HEK293 (cell line): ENCODE data around the gene PRKG1.
"Not testable (repeated sequence)": the region's sequence is repeated elsewhere in the genome, so short reads cannot be mapped to it uniquely, and the experiment has no call there.

Experiments used
- CTCF ChIA-PET: fragments of 350-600 bp; formaldehyde crosslinking; extraction: SDS; loops from one replicate; lab custom pipeline; 2021; ENCODE audit warnings: antibody characterized with exemption; lab: Yijun Ruan, JAX
- POLR2A ChIA-PET: fragments of 300-600 bp; formaldehyde crosslinking; extraction: SDS; loops from one replicate; lab custom pipeline; 2020; ENCODE audit warnings: antibody characterized with exemption, inconsistent platforms; lab: Yijun Ruan, JAX
- H3K27ac ChIP-seq: fragments of 200-500 bp; sonication (Bioruptor generic); 2 replicates; pipeline ENCODE4 v1.5.1; 2014; ENCODE audit warnings: low read depth, low read length, control low read depth, inconsistent platforms; ENCODE audit errors: extremely low read depth
- H3K36me3 ChIP-seq, 2 experiments: fragments of 200-500 bp in 1 of 2; sonication (Bioruptor generic) in 1 of 2; 1 replicate in 1 of 2; 2 replicates in 1 of 2; pipeline ENCODE4 v1.5.1; 2014 to 2017; ENCODE audit warnings: inconsistent platforms in 2 of 2, low read length in 2 of 2; ENCODE audit not compliant: control insufficient read depth in 2 of 2, insufficient read depth in 1 of 2
- H3K4me1 ChIP-seq: fragments of 200-500 bp; sonication (Bioruptor generic); 2 replicates; pipeline ENCODE4 v1.5.1; 2014; ENCODE audit warnings: mild to moderate bottlenecking, low read length, inconsistent platforms; ENCODE audit not compliant: control insufficient read depth, insufficient read depth
- H3K4me3 ChIP-seq: 2 replicates; pipeline ENCODE4 v1.5.1; 2011; ENCODE audit warnings: low read depth, mild to moderate bottlenecking, control low read depth, low read length, moderate library complexity
- H3K9me3 ChIP-seq: fragments of 200-500 bp; sonication (Bioruptor generic); 2 replicates; pipeline ENCODE4 v1.5.1; 2014; ENCODE audit warnings: low read depth, low read length, inconsistent platforms; ENCODE audit not compliant: control insufficient read depth, insufficient read depth
- SP7 ChIP-seq: fragments of 450-650 bp; formaldehyde crosslinking; IDR thresholded peaks from 2 replicates; pipeline ENCODE4 v1.5.1; 2016; ENCODE audit warnings: missing biosample characterization, missing genetic modification characterization
- ZBTB48 ChIP-seq: fragments of 450-650 bp; formaldehyde crosslinking; IDR thresholded peaks from 2 replicates; pipeline ENCODE4 v1.5.1; 2016; ENCODE audit warnings: missing biosample characterization, missing genetic modification characterization
- ZBTB7A ChIP-seq: fragments of 450-650 bp; formaldehyde crosslinking; IDR thresholded peaks from 2 replicates; pipeline ENCODE4 v1.5.1; 2016; ENCODE audit warnings: low read depth, missing biosample characterization, missing genetic modification characterization
- ZFHX2 ChIP-seq: fragments of 450-650 bp; formaldehyde crosslinking; conservative IDR thresholded peaks from 2 replicates; pipeline ENCODE4 v1.5.1; 2016; ENCODE audit warnings: missing biosample characterization, missing genetic modification characterization
- ZNF10 ChIP-seq: fragments of 450-650 bp; formaldehyde crosslinking; IDR thresholded peaks from 2 replicates; pipeline ENCODE4 v1.5.1; 2017; ENCODE audit warnings: missing biosample characterization, missing genetic modification characterization
- ZNF112 ChIP-seq: fragments of 450-650 bp; formaldehyde crosslinking; IDR thresholded peaks from 2 replicates; pipeline ENCODE4 v1.5.0; 2017; ENCODE audit warnings: missing biosample characterization, missing genetic modification characterization
- ZNF23 ChIP-seq: fragments of 450-650 bp; formaldehyde crosslinking; IDR thresholded peaks from 2 replicates; pipeline ENCODE4 v1.5.1; 2016; ENCODE audit warnings: missing biosample characterization, missing genetic modification characterization, borderline replicate concordance
- ZNF37A ChIP-seq: fragments of 450-650 bp; IDR thresholded peaks from 2 replicates; pipeline ENCODE4 v1.5.1; 2018; ENCODE audit warnings: missing biosample characterization, missing genetic modification characterization
- ZNF530 ChIP-seq: fragments of 450-650 bp; formaldehyde crosslinking; IDR thresholded peaks from 2 replicates; pipeline ENCODE4 v1.5.1; 2016; ENCODE audit warnings: low read depth, missing biosample characterization, missing genetic modification characterization
- ZNF707 ChIP-seq: fragments of 450-650 bp; formaldehyde crosslinking; IDR thresholded peaks from 2 replicates; pipeline ENCODE4 v1.5.1; 2016; ENCODE audit warnings: missing biosample characterization, missing genetic modification characterization
- ZNF768 ChIP-seq: fragments of 450-650 bp; formaldehyde crosslinking; IDR thresholded peaks from 2 replicates; pipeline ENCODE4 v1.5.1; 2018; ENCODE audit warnings: missing biosample characterization, mild to moderate bottlenecking, missing genetic modification characterization
- TF ChIP-seq, protein P1 (sequence below): fragments of 450-650 bp; formaldehyde crosslinking; IDR thresholded peaks from 2 replicates; pipeline ENCODE4 v1.5.1; 2016; ENCODE audit warnings: missing biosample characterization, missing genetic modification characterization
- TF ChIP-seq, protein P2 (sequence below): fragments of 450-650 bp; formaldehyde crosslinking; IDR thresholded peaks from 2 replicates; pipeline ENCODE4 v1.5.1; 2017; ENCODE audit warnings: missing biosample characterization, missing genetic modification characterization
- TF ChIP-seq, protein P3 (sequence below): fragments of 450-650 bp; formaldehyde crosslinking; IDR thresholded peaks from 2 replicates; pipeline ENCODE4 v1.5.1; 2016; ENCODE audit warnings: missing biosample characterization, missing genetic modification characterization
- TF ChIP-seq, protein P4 (sequence below): fragments of 450-650 bp; formaldehyde crosslinking; IDR thresholded peaks from 2 replicates; pipeline ENCODE4 v1.5.1; 2016; ENCODE audit warnings: missing biosample characterization, missing genetic modification characterization
- TF ChIP-seq, protein P5 (sequence below): fragments of 450-650 bp; formaldehyde crosslinking; optimal IDR thresholded peaks from 2 replicates; pipeline ENCODE3; 2016; ENCODE audit warnings: missing biosample characterization, mild to moderate bottlenecking, missing genetic modification characterization
- TF ChIP-seq, protein P6 (sequence below): fragments of 450-650 bp; formaldehyde crosslinking; IDR thresholded peaks from 2 replicates; pipeline ENCODE4 v1.5.0; 2017; ENCODE audit warnings: missing biosample characterization, missing genetic modification characterization, borderline replicate concordance

The PRKG1 gene

DNA sequence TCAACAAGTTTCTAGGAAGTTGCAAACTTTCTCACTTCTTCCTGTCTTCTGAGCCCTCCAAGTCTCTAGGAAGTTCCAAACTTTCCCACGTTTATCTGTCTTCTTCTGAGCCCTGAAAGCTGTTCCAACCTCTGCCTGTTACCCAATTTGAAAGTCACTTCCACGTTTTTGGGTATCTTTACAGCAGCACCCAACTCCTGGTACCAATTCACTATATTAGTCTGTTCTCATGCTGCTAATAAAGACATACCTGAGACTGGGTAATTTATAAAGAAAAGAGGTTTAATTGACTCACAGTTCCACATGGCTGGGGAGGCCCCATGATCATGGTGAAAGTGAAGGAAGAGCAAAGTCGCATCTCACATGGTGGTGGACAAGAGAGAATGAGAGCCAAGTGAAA is 381.5 kb downstream of the PRKG1 start:
- H3K36me3 ChIP-seq, POLR2A ChIA-PET: not testable (repeated sequence)
- CTCF ChIA-PET: interaction anchor here (0.6 kb wide), 1 partner anchor 479 kb away, joined by 4 read pairs; no protein-coding TSS in a partner anchor

DNA sequence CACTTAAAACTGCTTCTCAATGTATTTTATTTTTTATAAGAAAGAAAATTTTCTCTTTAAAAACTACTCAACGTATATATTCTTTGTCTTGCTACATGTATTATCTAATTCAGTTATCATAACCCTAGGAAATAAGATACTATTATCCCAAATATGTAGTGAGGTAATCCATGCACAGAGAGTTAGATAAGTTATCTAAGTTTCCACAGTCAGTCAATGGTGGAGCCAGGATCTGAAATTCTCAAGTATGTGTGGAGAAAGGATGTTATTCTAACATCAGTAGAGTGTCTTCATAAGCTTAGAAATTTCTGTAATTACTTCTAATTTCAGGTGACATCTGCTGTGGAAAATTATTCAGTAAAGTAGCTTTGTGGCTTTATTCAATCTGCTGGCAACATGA is 385.2 kb downstream of the PRKG1 start:
- POLR2A ChIA-PET: no interaction called here

More for the DNA sequence above, 381.5 kb downstream of the PRKG1 start:
- not testable (repeated sequence) for H3K4me3 ChIP-seq, H3K27ac ChIP-seq, H3K4me1 ChIP-seq, H3K9me3 ChIP-seq
- TF ChIP-seq ZNF707 (tag by site-specific recombination): peak; percentile 91
- TF ChIP-seq, all 188 proteins: peak for 1; not testable (repeated sequence) for 187

DNA sequence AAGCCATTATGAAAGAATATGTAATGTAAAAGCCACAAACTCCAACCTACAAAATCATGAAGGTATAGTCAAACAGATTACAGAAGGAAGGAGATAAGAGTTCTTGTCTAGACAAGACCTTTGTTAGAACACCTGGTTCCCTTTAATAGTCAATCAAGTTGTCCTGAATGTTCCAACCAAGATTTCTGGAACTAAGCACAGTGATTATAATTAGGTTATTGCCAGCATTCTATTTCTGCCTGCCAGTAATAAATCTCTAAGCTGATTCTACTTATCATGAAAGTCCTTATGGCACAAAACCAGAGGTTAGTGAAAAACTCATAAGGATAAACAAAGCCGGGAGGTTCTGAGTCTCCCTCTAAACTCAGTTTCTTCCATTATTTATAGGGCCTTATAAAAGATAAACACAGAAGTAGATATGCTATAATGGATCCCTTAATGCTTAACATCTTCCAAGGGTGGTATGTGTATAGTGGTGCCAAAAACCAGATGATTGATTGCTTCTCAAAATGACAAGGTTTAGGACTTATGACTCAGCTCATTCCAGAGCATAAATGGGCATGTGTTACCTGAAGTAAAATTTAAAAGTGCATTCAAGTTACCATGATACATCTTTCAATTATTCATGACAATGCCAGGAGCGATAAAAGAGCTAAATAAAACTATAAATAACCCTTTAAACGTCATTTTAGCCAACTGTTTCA is 387.9 kb downstream of the PRKG1 start:
- H3K4me1 ChIP-seq: peaks cover 5% of the 10 kb centered on the region
- H3K36me3 ChIP-seq: no peaks in the 10 kb centered on the region
- TF ChIP-seq, protein P1, sequence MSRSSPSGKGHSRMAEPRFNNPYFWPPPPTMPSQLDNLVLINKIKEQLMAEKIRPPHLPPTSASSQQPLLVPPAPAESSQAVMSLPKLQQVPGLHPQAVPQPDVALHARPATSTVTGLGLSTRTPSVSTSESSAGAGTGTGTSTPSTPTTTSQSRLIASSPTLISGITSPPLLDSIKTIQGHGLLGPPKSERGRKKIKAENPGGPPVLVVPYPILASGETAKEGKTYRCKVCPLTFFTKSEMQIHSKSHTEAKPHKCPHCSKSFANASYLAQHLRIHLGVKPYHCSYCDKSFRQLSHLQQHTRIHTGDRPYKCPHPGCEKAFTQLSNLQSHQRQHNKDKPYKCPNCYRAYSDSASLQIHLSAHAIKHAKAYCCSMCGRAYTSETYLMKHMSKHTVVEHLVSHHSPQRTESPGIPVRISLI (tag by site-specific recombination): no peak
- TF ChIP-seq, protein P2, sequence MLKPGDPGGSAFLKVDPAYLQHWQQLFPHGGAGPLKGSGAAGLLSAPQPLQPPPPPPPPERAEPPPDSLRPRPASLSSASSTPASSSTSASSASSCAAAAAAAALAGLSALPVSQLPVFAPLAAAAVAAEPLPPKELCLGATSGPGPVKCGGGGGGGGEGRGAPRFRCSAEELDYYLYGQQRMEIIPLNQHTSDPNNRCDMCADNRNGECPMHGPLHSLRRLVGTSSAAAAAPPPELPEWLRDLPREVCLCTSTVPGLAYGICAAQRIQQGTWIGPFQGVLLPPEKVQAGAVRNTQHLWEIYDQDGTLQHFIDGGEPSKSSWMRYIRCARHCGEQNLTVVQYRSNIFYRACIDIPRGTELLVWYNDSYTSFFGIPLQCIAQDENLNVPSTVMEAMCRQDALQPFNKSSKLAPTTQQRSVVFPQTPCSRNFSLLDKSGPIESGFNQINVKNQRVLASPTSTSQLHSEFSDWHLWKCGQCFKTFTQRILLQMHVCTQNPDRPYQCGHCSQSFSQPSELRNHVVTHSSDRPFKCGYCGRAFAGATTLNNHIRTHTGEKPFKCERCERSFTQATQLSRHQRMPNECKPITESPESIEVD: peak; percentile 80
- TF ChIP-seq ZNF37A (tag by site-specific recombination) (no peak), ZNF768 (tag by site-specific recombination) (no peak), ZBTB7A (tag by site-specific recombination) (no peak)
- POLR2A ChIA-PET: no interaction called here
- no peak overlapping the region for H3K4me3 ChIP-seq
- CTCF ChIA-PET: no interaction called here
- H3K9me3 ChIP-seq: no peaks in the 10 kb centered on the region
- H3K27ac ChIP-seq: no peak overlapping the region

More for the DNA sequence above, 385.2 kb downstream of the PRKG1 start:
- Histone ChIP-seq H3K4me3 (no peak overlapping the region), H3K9me3 (no peaks in the 10 kb centered on the region), H3K27ac (no peak overlapping the region), H3K4me1 (peaks cover 5% of the 10 kb centered on the region), H3K36me3 (no peaks in the 10 kb centered on the region)
- TF ChIP-seq, protein P3, sequence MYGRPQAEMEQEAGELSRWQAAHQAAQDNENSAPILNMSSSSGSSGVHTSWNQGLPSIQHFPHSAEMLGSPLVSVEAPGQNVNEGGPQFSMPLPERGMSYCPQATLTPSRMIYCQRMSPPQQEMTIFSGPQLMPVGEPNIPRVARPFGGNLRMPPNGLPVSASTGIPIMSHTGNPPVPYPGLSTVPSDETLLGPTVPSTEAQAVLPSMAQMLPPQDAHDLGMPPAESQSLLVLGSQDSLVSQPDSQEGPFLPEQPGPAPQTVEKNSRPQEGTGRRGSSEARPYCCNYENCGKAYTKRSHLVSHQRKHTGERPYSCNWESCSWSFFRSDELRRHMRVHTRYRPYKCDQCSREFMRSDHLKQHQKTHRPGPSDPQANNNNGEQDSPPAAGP (tag by site-specific recombination): no peak
- no peak for TF ChIP-seq ZNF10
- no peak for TF ChIP-seq ZNF112 (tag by site-specific recombination)
- no peak for TF ChIP-seq ZNF530 (tag by site-specific recombination)
- TF ChIP-seq, protein P4, sequence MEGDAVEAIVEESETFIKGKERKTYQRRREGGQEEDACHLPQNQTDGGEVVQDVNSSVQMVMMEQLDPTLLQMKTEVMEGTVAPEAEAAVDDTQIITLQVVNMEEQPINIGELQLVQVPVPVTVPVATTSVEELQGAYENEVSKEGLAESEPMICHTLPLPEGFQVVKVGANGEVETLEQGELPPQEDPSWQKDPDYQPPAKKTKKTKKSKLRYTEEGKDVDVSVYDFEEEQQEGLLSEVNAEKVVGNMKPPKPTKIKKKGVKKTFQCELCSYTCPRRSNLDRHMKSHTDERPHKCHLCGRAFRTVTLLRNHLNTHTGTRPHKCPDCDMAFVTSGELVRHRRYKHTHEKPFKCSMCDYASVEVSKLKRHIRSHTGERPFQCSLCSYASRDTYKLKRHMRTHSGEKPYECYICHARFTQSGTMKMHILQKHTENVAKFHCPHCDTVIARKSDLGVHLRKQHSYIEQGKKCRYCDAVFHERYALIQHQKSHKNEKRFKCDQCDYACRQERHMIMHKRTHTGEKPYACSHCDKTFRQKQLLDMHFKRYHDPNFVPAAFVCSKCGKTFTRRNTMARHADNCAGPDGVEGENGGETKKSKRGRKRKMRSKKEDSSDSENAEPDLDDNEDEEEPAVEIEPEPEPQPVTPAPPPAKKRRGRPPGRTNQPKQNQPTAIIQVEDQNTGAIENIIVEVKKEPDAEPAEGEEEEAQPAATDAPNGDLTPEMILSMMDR (tag by site-specific recombination): no peak
- no peak for TF ChIP-seq SP7 (tag by site-specific recombination)
- TF ChIP-seq, protein P5, sequence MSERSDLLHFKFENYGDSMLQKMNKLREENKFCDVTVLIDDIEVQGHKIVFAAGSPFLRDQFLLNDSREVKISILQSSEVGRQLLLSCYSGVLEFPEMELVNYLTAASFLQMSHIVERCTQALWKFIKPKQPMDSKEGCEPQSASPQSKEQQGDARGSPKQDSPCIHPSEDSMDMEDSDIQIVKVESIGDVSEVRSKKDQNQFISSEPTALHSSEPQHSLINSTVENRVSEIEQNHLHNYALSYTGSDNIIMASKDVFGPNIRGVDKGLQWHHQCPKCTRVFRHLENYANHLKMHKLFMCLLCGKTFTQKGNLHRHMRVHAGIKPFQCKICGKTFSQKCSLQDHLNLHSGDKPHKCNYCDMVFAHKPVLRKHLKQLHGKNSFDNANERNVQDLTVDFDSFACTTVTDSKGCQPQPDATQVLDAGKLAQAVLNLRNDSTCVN (tag by site-specific recombination): no peak
- no peak for TF ChIP-seq ZBTB48 (tag by site-specific recombination)
- no peak for TF ChIP-seq ZFHX2
- TF ChIP-seq ZNF23 (tag by site-specific recombination): no peak
- TF ChIP-seq, protein P6, sequence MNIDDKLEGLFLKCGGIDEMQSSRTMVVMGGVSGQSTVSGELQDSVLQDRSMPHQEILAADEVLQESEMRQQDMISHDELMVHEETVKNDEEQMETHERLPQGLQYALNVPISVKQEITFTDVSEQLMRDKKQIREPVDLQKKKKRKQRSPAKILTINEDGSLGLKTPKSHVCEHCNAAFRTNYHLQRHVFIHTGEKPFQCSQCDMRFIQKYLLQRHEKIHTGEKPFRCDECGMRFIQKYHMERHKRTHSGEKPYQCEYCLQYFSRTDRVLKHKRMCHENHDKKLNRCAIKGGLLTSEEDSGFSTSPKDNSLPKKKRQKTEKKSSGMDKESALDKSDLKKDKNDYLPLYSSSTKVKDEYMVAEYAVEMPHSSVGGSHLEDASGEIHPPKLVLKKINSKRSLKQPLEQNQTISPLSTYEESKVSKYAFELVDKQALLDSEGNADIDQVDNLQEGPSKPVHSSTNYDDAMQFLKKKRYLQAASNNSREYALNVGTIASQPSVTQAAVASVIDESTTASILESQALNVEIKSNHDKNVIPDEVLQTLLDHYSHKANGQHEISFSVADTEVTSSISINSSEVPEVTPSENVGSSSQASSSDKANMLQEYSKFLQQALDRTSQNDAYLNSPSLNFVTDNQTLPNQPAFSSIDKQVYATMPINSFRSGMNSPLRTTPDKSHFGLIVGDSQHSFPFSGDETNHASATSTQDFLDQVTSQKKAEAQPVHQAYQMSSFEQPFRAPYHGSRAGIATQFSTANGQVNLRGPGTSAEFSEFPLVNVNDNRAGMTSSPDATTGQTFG (tag by site-specific recombination): no peak
- CTCF ChIA-PET: interaction anchor here (0.6 kb wide), 1 partner anchor 505 kb away, joined by 3 read pairs; no protein-coding TSS in a partner anchor
